CD8-positive, alpha-beta memory T cell (primary cell): ENCODE results near the gene HSD3B2. TPM values are rescaled to one million over a fixed set of nuclear protein-coding genes. Genes with fewer than 3 reads are reported as not detected.

ENCODE experiments used
- CTCF ChIA-PET: fragments of 350-600 bp; sonication (Branson Sonifier 250); formaldehyde crosslinking; loops from one replicate; lab custom pipeline; 2021; ENCODE audit warnings: antibody characterized with exemption; lab: Charles Lee
- POLR2A ChIA-PET: fragments of 350-600 bp; sonication (Branson Sonifier 250); formaldehyde crosslinking; loops from one replicate; lab custom pipeline; 2021; ENCODE audit warnings: antibody characterized with exemption; lab: Charles Lee
- DNase-seq, 5 donors: peaks; one replicate each; pipeline versions ENCODE4 v3.0.0 to v3.0.0-alpha.2; 2020 to 2022; ENCODE audit warnings: mixed read lengths in 1 of 5
- H3K27ac ChIP-seq: one replicate; pipeline ENCODE4 v1.7.0; 2013; ENCODE audit warnings: low read depth, mild to moderate bottlenecking, low read length, moderate library complexity
- H3K27me3 ChIP-seq: 2 replicates; pipeline ENCODE4 v1.7.0; 2013; ENCODE audit warnings: low read length, mild to moderate bottlenecking; ENCODE audit not compliant: insufficient read depth, poor library complexity, severe bottlenecking
- H3K36me3 ChIP-seq: 2 replicates; pipeline ENCODE4 v1.7.0; 2013; ENCODE audit warnings: mild to moderate bottlenecking, low read length, moderate library complexity; ENCODE audit not compliant: insufficient read depth
- H3K4me1 ChIP-seq: 2 replicates; pipeline ENCODE4 v1.7.0; 2013; ENCODE audit warnings: mild to moderate bottlenecking, low read length, moderate library complexity; ENCODE audit not compliant: insufficient read depth
- H3K4me3 ChIP-seq: 2 replicates; pipeline ENCODE4 v1.7.0; 2013; ENCODE audit warnings: mild to moderate bottlenecking, low read length
- H3K9me3 ChIP-seq: 2 replicates; pipeline ENCODE4 v1.7.0; 2013; ENCODE audit warnings: mild to moderate bottlenecking, low read length
- H3K27ac Mint-ChIP-seq, 8 donors: one replicate each; pipeline ENCODE4 v1.8.0; 2020 to 2021; ENCODE audit warnings: mixed read lengths in 8 of 8, mild to moderate bottlenecking in 6 of 8, inconsistent platforms in 3 of 8, moderate library complexity in 3 of 8
- H3K27me3 Mint-ChIP-seq, 2 donors: one replicate each; pipeline ENCODE4 v1.8.0; 2020 to 2021; ENCODE audit warnings: mixed read lengths in 2 of 2, mild to moderate bottlenecking in 1 of 2, moderate library complexity in 1 of 2
- H3K36me3 Mint-ChIP-seq, 3 donors: one replicate each; pipeline ENCODE4 v1.8.0; 2020 to 2021; ENCODE audit warnings: mixed read lengths in 3 of 3, inconsistent platforms in 1 of 3, mild to moderate bottlenecking in 1 of 3
- H3K4me1 Mint-ChIP-seq, 3 donors: one replicate each; pipeline ENCODE4 v1.8.0; 2020 to 2021; ENCODE audit warnings: mixed read lengths in 3 of 3, inconsistent platforms in 1 of 3, mild to moderate bottlenecking in 1 of 3
- H3K4me3 Mint-ChIP-seq, 7 donors: one replicate each; pipeline ENCODE4 v1.8.0; 2020 to 2021; ENCODE audit warnings: mixed read lengths in 7 of 7, mild to moderate bottlenecking in 6 of 7, moderate library complexity in 4 of 7, inconsistent platforms in 2 of 7
- H3K9me3 Mint-ChIP-seq, 5 donors: one replicate each; pipeline ENCODE4 v1.8.0; 2020 to 2022; ENCODE audit warnings: mixed read lengths in 5 of 5, mild to moderate bottlenecking in 3 of 5, moderate library complexity in 2 of 5, inconsistent platforms in 1 of 5
- polyA plus RNA-seq: library from polyadenylated mRNA; unstranded; fragments of 300-500 nt; fragmentation: Illumina TruSeq; gene quantifications from one replicate; pipeline ENCODE4 v1.2.3, GENCODE V29; 2021
- total RNA-seq, 2 experiments: library from RNA; stranded (reverse); gene quantifications; one replicate each; pipeline ENCODE4 v1.2.3, GENCODE V29; 2021

The HSD3B2 gene
- total and polyA plus RNA-seq, 3 experiments from 2014 or later, result not detected

DNA sequence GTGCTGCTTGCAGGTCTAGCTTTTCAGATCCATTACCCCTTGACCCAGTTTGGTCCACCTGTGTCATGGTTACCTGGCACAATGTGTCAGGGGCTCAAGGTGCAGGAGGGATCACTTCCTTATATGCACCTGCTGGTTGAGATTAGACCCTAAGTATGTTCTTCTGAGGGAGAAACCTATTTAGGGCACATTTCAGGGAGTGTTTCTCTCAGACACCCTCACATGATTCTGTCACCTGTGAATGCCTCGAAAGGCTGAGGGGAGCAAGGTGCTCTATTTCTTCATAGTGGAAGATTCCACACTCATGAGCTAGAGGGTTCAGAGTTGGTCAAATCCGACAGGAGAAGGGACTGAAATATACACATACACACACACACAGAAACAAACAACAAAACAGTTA, 15.5 kb downstream of the HSD3B2 start:
- H3K4me1 Mint-ChIP-seq, result no peaks in the 10 kb centered on the region
- POLR2A ChIA-PET, result no interaction called here
- no peaks in the 10 kb centered on the region for H3K36me3 ChIP-seq
- H3K36me3 Mint-ChIP-seq, result no peaks in the 10 kb centered on the region
- CTCF ChIA-PET, result no interaction called here
- DNase-seq, result no peak
- no peak overlapping the region for H3K27ac ChIP-seq
- H3K4me3 Mint-ChIP-seq, result no peak overlapping the region
- no peak overlapping the region for H3K27ac Mint-ChIP-seq
- H3K9me3 ChIP-seq, result no peaks in the 10 kb centered on the region
- H3K27me3 Mint-ChIP-seq, result peaks cover 4 to 24% of the 10 kb centered on the region in 2 donors
- no peaks in the 10 kb centered on the region for H3K27me3 ChIP-seq
- H3K9me3 Mint-ChIP-seq, result no peaks in the 10 kb centered on the region
- H3K4me1 ChIP-seq, result no peaks in the 10 kb centered on the region
- H3K4me3 ChIP-seq, result no peak overlapping the region

GRCh38 chr1:119431836-119432235, 16.9 kb downstream of the HSD3B2 start:
- no peak overlapping the region for H3K4me3 ChIP-seq
- H3K27me3 Mint-ChIP-seq, result peaks cover 4 to 24% of the 10 kb centered on the region in 2 donors
- no peaks in the 10 kb centered on the region for H3K4me1 ChIP-seq
- ChIA-PET POLR2A (no interaction called here), CTCF (no interaction called here)
- H3K27ac ChIP-seq, result no peak overlapping the region
- no peak overlapping the region for H3K4me3 Mint-ChIP-seq
- H3K4me1 Mint-ChIP-seq, result no peaks in the 10 kb centered on the region
- no peaks in the 10 kb centered on the region for H3K36me3 ChIP-seq
- no peaks in the 10 kb centered on the region for H3K36me3 Mint-ChIP-seq
- DNase-seq, result no peak
- H3K9me3 ChIP-seq, result no peaks in the 10 kb centered on the region
- H3K27ac Mint-ChIP-seq, result no peak overlapping the region
- H3K27me3 ChIP-seq, result no peaks in the 10 kb centered on the region
- H3K9me3 Mint-ChIP-seq, result no peaks in the 10 kb centered on the region

DNA sequence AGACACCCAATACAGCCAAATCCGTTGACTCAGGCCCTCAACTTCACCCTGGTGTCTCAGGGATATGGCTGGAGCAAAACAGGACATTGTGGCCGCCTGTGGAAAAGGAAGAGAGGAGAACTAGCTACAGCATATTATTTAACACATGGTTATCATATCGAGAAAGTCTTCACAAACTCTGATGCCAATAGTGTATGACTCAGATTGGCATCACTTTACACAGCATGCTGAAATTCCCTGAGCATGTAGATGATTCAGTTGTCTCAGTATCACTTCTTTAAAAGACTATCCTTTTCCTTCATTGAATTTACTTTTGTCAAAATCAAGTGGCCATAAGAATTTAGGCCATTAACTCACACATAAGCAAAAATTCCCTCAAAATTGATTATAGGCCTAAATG, 20.1 kb downstream of the HSD3B2 start:
- Mint-ChIP-seq H3K4me1 (no peaks in the 10 kb centered on the region), H3K36me3 (no peaks in the 10 kb centered on the region), H3K27ac (no peak overlapping the region), H3K4me3 (no peak overlapping the region), H3K9me3 (no peaks in the 10 kb centered on the region), H3K27me3 (peaks cover 0 to 21% of the 10 kb centered on the region in 2 donors)
- no peaks in the 10 kb centered on the region for H3K27me3 ChIP-seq
- ChIA-PET POLR2A (no interaction called here), CTCF (no interaction called here)
- H3K27ac ChIP-seq, result no peak overlapping the region
- no peaks in the 10 kb centered on the region for H3K4me1 ChIP-seq
- no peaks in the 10 kb centered on the region for H3K36me3 ChIP-seq
- H3K4me3 ChIP-seq, result no peak overlapping the region
- no peaks in the 10 kb centered on the region for H3K9me3 ChIP-seq
- DNase-seq, result no peak

DNA sequence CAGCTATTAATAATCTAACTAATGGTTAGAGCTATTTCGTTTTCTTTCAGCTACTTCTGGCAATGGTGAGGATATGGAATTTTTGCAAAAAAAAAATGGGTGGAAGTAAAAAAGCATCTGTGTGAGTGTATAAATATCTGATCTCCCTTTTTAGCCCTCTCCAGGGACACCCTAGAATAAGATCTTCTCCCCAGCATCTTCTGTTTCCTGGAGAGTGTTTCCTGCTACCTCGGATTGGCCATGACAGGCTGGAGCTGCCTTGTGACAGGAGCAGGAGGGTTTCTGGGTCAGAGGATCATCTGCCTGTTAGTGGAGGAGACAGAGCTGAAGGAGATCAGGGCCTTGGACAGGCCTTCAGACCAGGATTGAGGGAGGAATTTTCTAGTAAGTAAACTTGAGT, 23.8 kb downstream of the HSD3B2 start:
- ChIA-PET CTCF (no interaction called here), POLR2A (no interaction called here)
- Histone ChIP-seq H3K27me3 (no peaks in the 10 kb centered on the region), H3K9me3 (no peaks in the 10 kb centered on the region), H3K4me1 (no peaks in the 10 kb centered on the region), H3K36me3 (no peaks in the 10 kb centered on the region), H3K27ac (no peak overlapping the region), H3K4me3 (no peak overlapping the region)
- no peak overlapping the region for H3K4me3 Mint-ChIP-seq
- H3K27ac Mint-ChIP-seq, result no peak overlapping the region
- no peaks in the 10 kb centered on the region for H3K36me3 Mint-ChIP-seq
- H3K9me3 Mint-ChIP-seq, result peaks cover 0 to 3% (median 0%) of the 10 kb centered on the region in 5 donors
- no peak for DNase-seq
- H3K4me1 Mint-ChIP-seq, result no peaks in the 10 kb centered on the region
- H3K27me3 Mint-ChIP-seq, result no peaks in the 10 kb centered on the region

GRCh38 chr1:119440721-119441307, 25.9 kb downstream of the HSD3B2 start:
- Histone ChIP-seq H3K27ac (no peak overlapping the region), H3K4me3 (no peak overlapping the region), H3K4me1 (no peaks in the 10 kb centered on the region), H3K9me3 (no peaks in the 10 kb centered on the region), H3K36me3 (no peaks in the 10 kb centered on the region), H3K27me3 (no peaks in the 10 kb centered on the region)
- Mint-ChIP-seq H3K4me1 (no peaks in the 10 kb centered on the region), H3K27me3 (no peaks in the 10 kb centered on the region), H3K4me3 (no peak overlapping the region), H3K27ac (no peak overlapping the region), H3K9me3 (peaks cover 0 to 3% (median 0%) of the 10 kb centered on the region in 5 donors), H3K36me3 (no peaks in the 10 kb centered on the region)
- ChIA-PET CTCF (no interaction called here), POLR2A (no interaction called here)
- no peak for DNase-seq

GRCh38 chr1:119442756-119443155, 27.8 kb downstream of the HSD3B2 start:
- Histone ChIP-seq H3K27me3 (no peaks in the 10 kb centered on the region), H3K4me1 (no peaks in the 10 kb centered on the region), H3K4me3 (no peak overlapping the region), H3K9me3 (no peaks in the 10 kb centered on the region), H3K27ac (no peak overlapping the region), H3K36me3 (no peaks in the 10 kb centered on the region)
- ChIA-PET POLR2A (no interaction called here), CTCF (no interaction called here)
- DNase-seq, result no peak
- Mint-ChIP-seq H3K27me3 (peaks cover 1 to 3% of the 10 kb centered on the region in 2 donors), H3K9me3 (peaks cover 0 to 3% (median 0%) of the 10 kb centered on the region in 5 donors), H3K4me3 (no peak overlapping the region), H3K4me1 (no peaks in the 10 kb centered on the region), H3K36me3 (no peaks in the 10 kb centered on the region), H3K27ac (no peak overlapping the region)

GRCh38 chr1:119446321-119446720, 31.4 kb downstream of the HSD3B2 start:
- H3K4me1 ChIP-seq, result no peaks in the 10 kb centered on the region
- POLR2A ChIA-PET, result no interaction called here

GRCh38 chr1:119447344-119448126, 32.6 kb downstream of the HSD3B2 start:
- no peaks in the 10 kb centered on the region for H3K4me1 Mint-ChIP-seq
- CTCF ChIA-PET, result no interaction called here

More at GRCh38 chr1:119446321-119446720, 31.4 kb downstream of the HSD3B2 start:
- Histone ChIP-seq H3K27me3 (no peaks in the 10 kb centered on the region), H3K36me3 (no peaks in the 10 kb centered on the region), H3K27ac (no peak overlapping the region), H3K4me3 (no peak overlapping the region), H3K9me3 (no peaks in the 10 kb centered on the region)
- H3K27ac Mint-ChIP-seq, result no peak overlapping the region
- CTCF ChIA-PET, result no interaction called here
- no peak for DNase-seq
- no peak overlapping the region for H3K4me3 Mint-ChIP-seq
- H3K36me3 Mint-ChIP-seq, result no peaks in the 10 kb centered on the region
- peaks cover 0 to 3% (median 0%) of the 10 kb centered on the region in 5 donors for H3K9me3 Mint-ChIP-seq
- peaks cover 1 to 3% of the 10 kb centered on the region in 2 donors for H3K27me3 Mint-ChIP-seq
- H3K4me1 Mint-ChIP-seq, result no peaks in the 10 kb centered on the region

More at GRCh38 chr1:119447344-119448126, 32.6 kb downstream of the HSD3B2 start:
- Mint-ChIP-seq H3K27ac (no peak overlapping the region), H3K27me3 (peaks cover 1 to 3% of the 10 kb centered on the region in 2 donors), H3K4me3 (no peak overlapping the region), H3K36me3 (no peaks in the 10 kb centered on the region), H3K9me3 (peaks cover 0 to 2% (median 0%) of the 10 kb centered on the region in 5 donors)
- Histone ChIP-seq H3K9me3 (no peaks in the 10 kb centered on the region), H3K4me1 (no peaks in the 10 kb centered on the region), H3K27ac (no peak overlapping the region), H3K27me3 (no peaks in the 10 kb centered on the region), H3K36me3 (no peaks in the 10 kb centered on the region), H3K4me3 (no peak overlapping the region)
- POLR2A ChIA-PET, result no interaction called here
- no peak for DNase-seq
